Mesenchymal stem cell (in vitro differentiated cells and primary cell): Measurements from ENCODE around the gene LRP1B.

Experiments
- DNase-seq: peaks from one replicate; pipeline ENCODE4 v3.0.0-alpha.2; 2013
- H2AFZ ChIP-seq: one replicate; pipeline ENCODE4 v1.6.1; 2013; ENCODE audit warnings: low read depth, mild to moderate bottlenecking, control low read depth, inconsistent platforms, low read length, moderate library complexity
- H2AK5ac ChIP-seq: 2 replicates; pipeline ENCODE4 v1.6.1; 2013; ENCODE audit warnings: low read length, moderate library complexity, mild to moderate bottlenecking, inconsistent platforms; ENCODE audit not compliant: severe bottlenecking
- H2BK120ac ChIP-seq: one replicate; pipeline ENCODE4 v1.6.1; 2013; ENCODE audit warnings: low read depth, mild to moderate bottlenecking, inconsistent platforms, low read length, moderate library complexity
- H2BK12ac ChIP-seq, 2 experiments: one replicate each; pipeline ENCODE4 v1.6.1; 2013; ENCODE audit warnings: inconsistent platforms in 2 of 2, low read length in 2 of 2, mild to moderate bottlenecking in 2 of 2, moderate library complexity in 2 of 2, control low read depth in 1 of 2
- H2BK15ac ChIP-seq: one replicate; pipeline ENCODE4 v1.6.1; 2013; ENCODE audit warnings: mild to moderate bottlenecking, low read depth, inconsistent platforms; ENCODE audit not compliant: poor library complexity, severe bottlenecking
- H2BK5ac ChIP-seq: 2 replicates; pipeline ENCODE4 v1.6.1; 2013; ENCODE audit warnings: low read depth, mild to moderate bottlenecking, low read length, control low read depth, inconsistent platforms; ENCODE audit not compliant: poor library complexity, severe bottlenecking
- H3K14ac ChIP-seq, 2 experiments: one replicate each; pipeline ENCODE4 v1.6.1; 2013; ENCODE audit warnings: inconsistent platforms in 2 of 2, low read length in 2 of 2, control low read depth in 1 of 2, mild to moderate bottlenecking in 1 of 2, moderate library complexity in 1 of 2
- H3K18ac ChIP-seq, 2 experiments: one replicate each; pipeline ENCODE4 v1.6.1; 2013; ENCODE audit warnings: inconsistent platforms in 2 of 2, low read length in 2 of 2, control low read depth in 1 of 2, low read depth in 1 of 2, mild to moderate bottlenecking in 1 of 2
- H3K23ac ChIP-seq, 2 experiments: one replicate each; pipeline ENCODE4 v1.6.1; 2013; ENCODE audit warnings: inconsistent platforms in 2 of 2, low read length in 2 of 2, mild to moderate bottlenecking in 2 of 2, moderate library complexity in 2 of 2, control low read depth in 1 of 2
- H3K27ac ChIP-seq: 2 replicates; pipeline ENCODE4 v1.5.1; 2013; ENCODE audit warnings: mild to moderate bottlenecking, moderate library complexity, low read length, control low read depth, inconsistent platforms; ENCODE audit not compliant: poor library complexity, severe bottlenecking
- H3K27me3 ChIP-seq, 2 experiments: 2 replicates each; pipeline versions ENCODE4 v1.6.1 to v1.7.0; 2013; ENCODE audit warnings: low read length in 2 of 2, mild to moderate bottlenecking in 2 of 2, moderate library complexity in 2 of 2, control low read depth in 1 of 2, inconsistent platforms in 1 of 2; ENCODE audit not compliant: control insufficient read depth in 1 of 2, insufficient read depth in 1 of 2
- H3K36me3 ChIP-seq, 2 experiments: 2 replicates each; pipeline versions ENCODE4 v1.6.1 to v1.7.0; 2013; ENCODE audit warnings: low read length in 2 of 2, control low read depth in 1 of 2, inconsistent platforms in 1 of 2, low read depth in 1 of 2, mild to moderate bottlenecking in 1 of 2; ENCODE audit not compliant: insufficient read depth in 2 of 2, control insufficient read depth in 1 of 2
- H3K4ac ChIP-seq, 2 experiments: one replicate each; pipeline ENCODE4 v1.6.1; 2013; ENCODE audit warnings: inconsistent platforms in 2 of 2, low read length in 2 of 2, mild to moderate bottlenecking in 2 of 2, moderate library complexity in 2 of 2, control low read depth in 1 of 2, low read depth in 1 of 2
- H3K4me1 ChIP-seq: 2 replicates; pipeline ENCODE4 v1.6.1; 2013; ENCODE audit warnings: low read depth, low read length, control low read depth; ENCODE audit not compliant: control insufficient read depth, insufficient read depth
- H3K4me2 ChIP-seq: 2 replicates; pipeline ENCODE4 v1.6.1; 2013; ENCODE audit warnings: low read length, mild to moderate bottlenecking, inconsistent platforms; ENCODE audit not compliant: poor library complexity, severe bottlenecking
- H3K4me3 ChIP-seq, 2 experiments: 2 replicates each; pipeline versions ENCODE4 v1.5.1 to v1.7.0; 2013; ENCODE audit warnings: low read length in 2 of 2, mild to moderate bottlenecking in 2 of 2, control low read depth in 1 of 2, low read depth in 1 of 2; ENCODE audit not compliant: insufficient read depth in 1 of 2
- H3K79me1 ChIP-seq: replicated peaks from 2 replicates; pipeline ENCODE4 v1.6.1; 2013; ENCODE audit warnings: mild to moderate bottlenecking, control low read depth, low read length, inconsistent platforms; ENCODE audit not compliant: poor library complexity, severe bottlenecking
- H3K9ac ChIP-seq: 2 replicates; pipeline ENCODE4 v1.7.0; 2013; ENCODE audit warnings: mild to moderate bottlenecking, low read length, moderate library complexity
- H3K9me3 ChIP-seq: 2 replicates; pipeline ENCODE4 v1.7.0; 2013; ENCODE audit warnings: mild to moderate bottlenecking, low read length; ENCODE audit not compliant: control insufficient read depth
- H4K8ac ChIP-seq: one replicate; pipeline ENCODE4 v1.6.1; 2013; ENCODE audit warnings: inconsistent platforms, mild to moderate bottlenecking, low read length, moderate library complexity
- H4K91ac ChIP-seq: one replicate; pipeline ENCODE4 v1.6.1; 2013; ENCODE audit warnings: mild to moderate bottlenecking, low read length, inconsistent platforms
- WGBS: methylation state at CpG from one replicate; pipeline ENCODE4 v1.1.7; 2013; ENCODE audit warnings: mixed read lengths; 5-methylcytosine and 5-hydroxymethylcytosine counted together

LRP1B gene

DNA sequence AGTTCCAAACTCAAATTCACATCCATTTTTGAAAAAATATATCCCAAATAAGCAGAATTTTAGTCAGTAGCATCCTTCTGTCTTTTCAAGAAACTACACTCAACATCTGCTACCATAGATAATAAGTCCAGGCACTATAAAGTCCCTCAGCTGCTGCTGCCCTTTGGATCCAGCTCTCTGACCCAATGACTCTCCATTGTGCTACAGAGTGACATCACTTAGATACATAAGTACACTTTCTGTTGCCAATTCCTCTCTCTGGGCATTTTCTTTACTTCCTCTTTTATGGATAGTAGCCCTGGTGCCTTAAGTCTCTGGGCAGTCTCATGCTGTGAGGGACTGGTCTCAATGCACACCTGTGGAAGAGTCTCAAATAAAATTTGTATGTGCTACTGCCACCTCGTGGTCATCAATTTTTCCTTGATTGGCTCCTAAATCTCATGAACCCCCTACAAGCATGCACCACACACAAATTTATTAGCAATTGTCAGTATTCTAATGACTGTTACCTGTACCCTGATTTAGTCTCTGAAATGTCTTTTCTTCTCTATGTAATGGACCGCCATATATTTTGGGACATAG lies 219.2 kb downstream of the LRP1B start:
- no peak overlapping the region for H4K8ac ChIP-seq
- no peak overlapping the region for H3K27ac ChIP-seq
- H4K91ac ChIP-seq: no peak overlapping the region
- no peaks in the 10 kb centered on the region for H3K4me1 ChIP-seq
- no peak overlapping the region for H3K9ac ChIP-seq
- no peak overlapping the region for H2BK12ac ChIP-seq
- no peaks in the 10 kb centered on the region for H3K36me3 ChIP-seq
- no peak overlapping the region for H3K4ac ChIP-seq
- H2BK120ac ChIP-seq: no peak overlapping the region
- H3K14ac ChIP-seq: no peak overlapping the region
- no peak overlapping the region for H3K23ac ChIP-seq
- no peak overlapping the region for H3K18ac ChIP-seq
- peak; percentile 30 for DNase-seq
- peaks cover 21% of the 10 kb centered on the region for H3K9me3 ChIP-seq
- no peak overlapping the region for H2BK15ac ChIP-seq
- no peak overlapping the region for H2AK5ac ChIP-seq
- no peak overlapping the region for H2AFZ ChIP-seq
- H3K4me3 ChIP-seq: no peak overlapping the region
- H3K27me3 ChIP-seq: no peaks in the 10 kb centered on the region
- WGBS: 100% methylated on average over 1 of the region's 2 CpGs
- no peak overlapping the region for H3K4me2 ChIP-seq
- H2BK5ac ChIP-seq: no peak overlapping the region
- no peaks in the 10 kb centered on the region for H3K79me1 ChIP-seq

DNA sequence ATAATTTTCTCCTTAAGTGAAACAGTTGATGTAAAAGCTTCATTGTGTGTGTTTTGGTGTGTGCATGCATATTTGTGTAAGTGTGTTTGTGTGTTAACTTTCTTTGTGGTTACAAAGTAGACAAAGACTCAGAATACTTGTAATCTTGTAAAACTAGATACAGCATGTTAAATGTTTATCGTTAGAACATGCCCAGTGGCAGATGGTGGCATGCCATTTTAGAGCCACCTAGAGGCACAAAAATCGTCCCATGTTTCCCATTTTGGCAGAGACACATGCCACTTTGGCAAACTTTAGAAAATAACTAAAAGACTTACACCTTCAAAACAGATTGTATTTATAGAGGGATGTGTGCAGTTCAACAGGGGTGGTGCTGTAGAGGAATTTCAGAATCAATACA lies 224.1 kb downstream of the LRP1B start:
- no peak overlapping the region for H3K4me3 ChIP-seq
- WGBS: 78% methylated on average over 2 of the region's 2 CpGs
- no peaks in the 10 kb centered on the region for H3K36me3 ChIP-seq
- H3K14ac ChIP-seq: no peak overlapping the region
- H4K8ac ChIP-seq: no peak overlapping the region
- no peak overlapping the region for H3K27ac ChIP-seq
- DNase-seq: no peak
- H2AFZ ChIP-seq: no peak overlapping the region
- H3K9ac ChIP-seq: no peak overlapping the region
- no peaks in the 10 kb centered on the region for H3K9me3 ChIP-seq
- H4K91ac ChIP-seq: no peak overlapping the region
- no peak overlapping the region for H2BK15ac ChIP-seq
- H2BK12ac ChIP-seq: no peak overlapping the region
- no peak overlapping the region for H3K4me2 ChIP-seq
- no peak overlapping the region for H2AK5ac ChIP-seq
- H2BK5ac ChIP-seq: no peak overlapping the region
- no peak overlapping the region for H3K23ac ChIP-seq
- H2BK120ac ChIP-seq: no peak overlapping the region
- H3K4ac ChIP-seq: no peak overlapping the region
- H3K27me3 ChIP-seq: no peaks in the 10 kb centered on the region
- no peaks in the 10 kb centered on the region for H3K4me1 ChIP-seq
- no peaks in the 10 kb centered on the region for H3K79me1 ChIP-seq
- no peak overlapping the region for H3K18ac ChIP-seq

DNA sequence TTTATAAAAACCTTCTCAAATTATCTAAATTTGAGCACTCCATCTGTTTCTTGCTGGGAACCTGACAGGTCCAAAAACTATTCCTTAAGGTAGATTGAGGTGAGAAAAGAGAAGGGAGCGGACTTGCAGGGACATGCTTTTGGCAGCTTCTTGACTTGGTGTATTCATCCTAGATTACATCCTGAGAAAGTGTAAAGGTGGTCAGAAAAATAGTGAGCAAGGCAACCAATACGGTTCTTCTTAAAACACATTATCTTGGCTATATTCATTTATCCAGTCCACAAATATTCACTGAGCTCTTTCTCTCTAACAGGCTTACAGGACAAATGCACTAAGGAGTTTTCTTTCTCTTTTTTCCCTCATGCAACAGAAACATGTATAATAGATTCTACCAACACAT lies 230.0 kb downstream of the LRP1B start:
- no peak overlapping the region for H3K4me3 ChIP-seq
- H3K9ac ChIP-seq: no peak overlapping the region
- no peaks in the 10 kb centered on the region for H3K4me1 ChIP-seq
- H3K23ac ChIP-seq: no peak overlapping the region
- no peak overlapping the region for H2BK120ac ChIP-seq
- H3K4ac ChIP-seq: no peak overlapping the region
- no peak overlapping the region for H3K27ac ChIP-seq
- H3K4me2 ChIP-seq: no peak overlapping the region
- no peaks in the 10 kb centered on the region for H3K27me3 ChIP-seq
- 100% methylated on average over 2 of the region's 2 CpGs for WGBS
- no peak overlapping the region for H2BK12ac ChIP-seq
- H3K9me3 ChIP-seq: no peaks in the 10 kb centered on the region
- H2AK5ac ChIP-seq: no peak overlapping the region
- H3K18ac ChIP-seq: no peak overlapping the region
- H2BK5ac ChIP-seq: no peak overlapping the region
- no peak overlapping the region for H2AFZ ChIP-seq
- H4K91ac ChIP-seq: no peak overlapping the region
- H4K8ac ChIP-seq: no peak overlapping the region
- H3K79me1 ChIP-seq: no peaks in the 10 kb centered on the region
- no peaks in the 10 kb centered on the region for H3K36me3 ChIP-seq
- no peak overlapping the region for H2BK15ac ChIP-seq
- no peak for DNase-seq
- no peak overlapping the region for H3K14ac ChIP-seq

DNA sequence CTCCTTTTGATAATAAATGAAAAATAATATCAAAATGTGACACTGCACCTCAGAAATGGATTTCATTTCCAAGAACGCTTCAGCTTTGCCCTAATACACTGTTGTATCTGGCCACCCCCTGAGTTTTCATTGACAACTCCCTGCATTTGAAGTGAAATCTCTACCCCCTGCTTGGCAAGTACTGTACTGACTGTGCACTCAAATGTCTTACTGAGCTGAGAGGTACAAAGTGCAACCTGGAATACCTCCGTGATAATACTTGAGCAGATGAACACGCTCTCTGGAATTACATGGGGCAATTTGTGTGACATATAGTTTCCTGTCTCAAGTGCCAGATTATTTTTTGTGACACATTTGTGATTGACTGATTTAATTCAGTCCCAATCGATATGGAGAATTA lies 231.1 kb downstream of the LRP1B start:
- H3K9ac ChIP-seq: no peak overlapping the region
- H3K4me1 ChIP-seq: no peaks in the 10 kb centered on the region
- no peak overlapping the region for H2BK12ac ChIP-seq
- H2BK15ac ChIP-seq: no peak overlapping the region
- H3K4me2 ChIP-seq: no peak overlapping the region
- H3K4ac ChIP-seq: no peak overlapping the region
- DNase-seq: no peak
- H2BK120ac ChIP-seq: no peak overlapping the region
- H3K18ac ChIP-seq: no peak overlapping the region
- no peak overlapping the region for H3K4me3 ChIP-seq
- H3K27ac ChIP-seq: no peak overlapping the region
- no peak overlapping the region for H3K14ac ChIP-seq
- H3K9me3 ChIP-seq: no peaks in the 10 kb centered on the region
- no peaks in the 10 kb centered on the region for H3K79me1 ChIP-seq
- H2BK5ac ChIP-seq: no peak overlapping the region
- H2AFZ ChIP-seq: no peak overlapping the region
- no peak overlapping the region for H2AK5ac ChIP-seq
- no peak overlapping the region for H4K8ac ChIP-seq
- no peak overlapping the region for H4K91ac ChIP-seq
- WGBS: 74% methylated on average over 3 of the region's 4 CpGs
- H3K23ac ChIP-seq: no peak overlapping the region
- no peaks in the 10 kb centered on the region for H3K36me3 ChIP-seq
- no peaks in the 10 kb centered on the region for H3K27me3 ChIP-seq
